Duodenal mucosa (tissue), 2 donors: Measurements from ENCODE around the gene RABL2A.
"Not testable (repeated sequence)": the region's sequence is repeated elsewhere in the genome, so short reads cannot be mapped to it uniquely, and the experiment has no call there.

Experiments
- H3K27ac ChIP-seq: one replicate; pipeline ENCODE4 v1.7.0; 2013; ENCODE audit warnings: low read depth, low read length
- H3K27me3 ChIP-seq, 2 donors: one replicate each; pipeline ENCODE4 v1.7.0; 2013; ENCODE audit warnings: low read length in 2 of 2, control low read depth in 1 of 2; ENCODE audit not compliant: insufficient read depth in 2 of 2, control insufficient read depth in 1 of 2
- H3K36me3 ChIP-seq, 2 donors: one replicate each; pipeline ENCODE4 v1.7.0; 2013; ENCODE audit warnings: low read length in 2 of 2, control low read depth in 1 of 2; ENCODE audit not compliant: insufficient read depth in 2 of 2, control insufficient read depth in 1 of 2
- H3K4me1 ChIP-seq, 2 donors: one replicate each; pipeline ENCODE4 v1.7.0; 2013; ENCODE audit warnings: low read length in 2 of 2, control low read depth in 1 of 2; ENCODE audit not compliant: insufficient read depth in 2 of 2, control insufficient read depth in 1 of 2
- H3K4me3 ChIP-seq, 2 donors: one replicate each; pipeline ENCODE4 v1.7.0; 2013; ENCODE audit warnings: low read length in 2 of 2, low read depth in 1 of 2
- H3K9ac ChIP-seq, 2 donors: one replicate each; pipeline ENCODE4 v1.7.0; 2013; ENCODE audit warnings: low read length in 2 of 2, low read depth in 1 of 2
- H3K9me3 ChIP-seq, 2 donors: one replicate each; pipeline ENCODE4 v1.7.0; 2013; ENCODE audit warnings: low read length in 2 of 2, control low read depth in 1 of 2; ENCODE audit not compliant: control insufficient read depth in 1 of 2

The RABL2A gene

DNA sequence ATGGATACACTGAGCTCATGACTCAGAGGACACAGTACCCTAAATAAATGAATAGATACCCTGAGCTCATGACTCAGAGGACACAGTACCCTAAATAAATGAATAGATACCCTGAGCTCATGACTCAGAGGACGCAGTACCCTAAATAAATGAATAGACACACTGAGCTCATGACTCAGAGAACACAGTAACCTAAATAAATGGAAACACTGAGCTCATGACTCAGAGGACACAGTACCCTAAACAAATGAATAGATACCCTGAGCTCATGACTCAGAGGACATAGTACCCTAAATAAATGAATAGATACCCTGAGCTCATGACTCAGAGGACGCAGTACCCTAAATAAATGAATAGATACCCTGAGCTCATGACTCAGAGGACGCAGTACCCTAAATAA is 25.5 kb downstream of the RABL2A start:
- H3K36me3 ChIP-seq, H3K27me3 ChIP-seq, H3K27ac ChIP-seq, H3K4me1 ChIP-seq, H3K4me3 ChIP-seq, H3K9ac ChIP-seq, H3K9me3 ChIP-seq: not testable (repeated sequence)

DNA sequence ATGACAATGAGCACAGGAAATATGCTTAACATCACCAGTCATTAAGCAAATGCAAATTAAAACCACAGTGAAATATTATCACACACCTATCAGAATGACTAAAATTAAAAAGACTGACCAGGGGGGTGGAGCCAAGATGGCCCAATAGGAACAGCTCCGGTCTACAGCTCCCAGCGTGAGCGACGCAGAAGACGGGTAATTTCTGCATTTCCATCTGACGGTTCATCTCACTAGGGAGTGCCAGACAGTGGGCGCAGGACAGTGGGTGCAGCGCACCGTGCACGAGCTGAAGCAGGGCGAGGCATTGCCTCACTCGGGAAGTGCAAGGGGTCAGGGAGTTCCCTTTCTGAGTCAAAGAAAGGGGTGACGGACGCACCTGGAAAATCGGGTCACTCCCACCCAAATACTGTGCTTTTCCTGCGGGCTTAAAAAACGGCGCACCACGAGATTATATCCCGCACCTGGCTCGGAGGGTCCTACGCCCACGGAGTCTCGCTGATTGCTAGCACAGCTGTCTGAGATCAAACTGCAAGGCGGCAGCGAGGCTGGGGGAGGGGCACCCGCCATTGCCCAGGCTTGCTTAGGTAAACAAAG is 29.1 kb downstream of the RABL2A start:
- not testable (repeated sequence) for H3K9me3 ChIP-seq, H3K27ac ChIP-seq, H3K4me1 ChIP-seq, H3K36me3 ChIP-seq, H3K4me3 ChIP-seq, H3K27me3 ChIP-seq, H3K9ac ChIP-seq

DNA sequence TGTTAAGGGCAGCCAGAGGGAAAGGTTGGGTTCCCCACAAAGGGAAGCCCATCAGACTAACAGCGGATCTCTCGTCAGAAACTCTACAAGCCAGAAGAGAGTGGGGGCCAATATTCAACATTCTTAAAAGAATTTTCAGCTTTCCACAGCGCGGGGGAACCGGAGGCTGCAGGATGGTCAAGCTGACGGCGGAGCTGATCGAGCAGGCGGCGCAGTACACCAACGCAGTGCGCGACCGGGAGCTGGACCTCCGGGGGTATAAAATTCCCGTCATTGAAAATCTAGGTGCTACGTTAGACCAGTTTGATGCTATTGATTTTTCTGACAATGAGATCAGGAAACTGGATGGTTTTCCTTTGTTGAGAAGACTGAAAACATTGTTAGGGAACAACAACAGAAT is 30.7 kb downstream of the RABL2A start:
- not testable (repeated sequence) for H3K9ac ChIP-seq, H3K27ac ChIP-seq, H3K36me3 ChIP-seq, H3K27me3 ChIP-seq, H3K9me3 ChIP-seq, H3K4me3 ChIP-seq, H3K4me1 ChIP-seq

DNA sequence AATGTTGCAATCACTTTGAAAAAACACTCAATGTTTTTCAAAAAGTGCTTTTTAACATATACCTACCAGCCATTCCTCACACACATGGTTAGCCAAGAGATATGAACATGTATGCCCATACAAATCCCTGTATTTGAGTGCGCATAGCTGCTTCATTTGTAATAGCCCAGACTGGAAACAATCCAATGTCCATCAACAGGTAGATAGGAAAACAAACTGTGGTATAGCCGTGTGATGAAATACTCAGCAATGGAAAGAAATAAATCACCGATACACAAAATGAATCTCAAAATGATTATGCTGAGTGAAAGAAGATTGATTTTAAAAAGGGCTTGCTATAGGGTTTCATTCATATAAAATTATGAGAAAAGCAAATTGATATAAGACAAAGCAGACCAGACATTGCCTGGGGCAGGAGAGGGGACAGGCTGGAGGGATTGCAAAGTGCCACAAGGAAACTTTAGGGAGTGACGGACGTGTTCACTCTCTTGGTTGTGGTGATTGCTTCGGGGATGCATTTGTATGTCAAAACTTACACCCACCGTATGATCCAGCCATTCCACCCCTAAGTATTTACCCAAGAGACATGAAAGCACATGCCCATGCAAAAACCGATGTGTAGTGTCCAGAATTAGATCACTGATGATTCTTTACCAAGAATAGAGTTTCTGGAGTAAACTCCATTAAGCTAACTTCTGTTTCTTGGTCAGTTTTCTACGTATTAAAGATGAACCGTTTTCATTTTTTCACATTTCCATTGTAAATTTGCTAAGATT is 36.4 kb downstream of the RABL2A start:
- not testable (repeated sequence) for H3K9me3 ChIP-seq, H3K4me1 ChIP-seq, H3K4me3 ChIP-seq, H3K27ac ChIP-seq, H3K9ac ChIP-seq, H3K36me3 ChIP-seq, H3K27me3 ChIP-seq

DNA sequence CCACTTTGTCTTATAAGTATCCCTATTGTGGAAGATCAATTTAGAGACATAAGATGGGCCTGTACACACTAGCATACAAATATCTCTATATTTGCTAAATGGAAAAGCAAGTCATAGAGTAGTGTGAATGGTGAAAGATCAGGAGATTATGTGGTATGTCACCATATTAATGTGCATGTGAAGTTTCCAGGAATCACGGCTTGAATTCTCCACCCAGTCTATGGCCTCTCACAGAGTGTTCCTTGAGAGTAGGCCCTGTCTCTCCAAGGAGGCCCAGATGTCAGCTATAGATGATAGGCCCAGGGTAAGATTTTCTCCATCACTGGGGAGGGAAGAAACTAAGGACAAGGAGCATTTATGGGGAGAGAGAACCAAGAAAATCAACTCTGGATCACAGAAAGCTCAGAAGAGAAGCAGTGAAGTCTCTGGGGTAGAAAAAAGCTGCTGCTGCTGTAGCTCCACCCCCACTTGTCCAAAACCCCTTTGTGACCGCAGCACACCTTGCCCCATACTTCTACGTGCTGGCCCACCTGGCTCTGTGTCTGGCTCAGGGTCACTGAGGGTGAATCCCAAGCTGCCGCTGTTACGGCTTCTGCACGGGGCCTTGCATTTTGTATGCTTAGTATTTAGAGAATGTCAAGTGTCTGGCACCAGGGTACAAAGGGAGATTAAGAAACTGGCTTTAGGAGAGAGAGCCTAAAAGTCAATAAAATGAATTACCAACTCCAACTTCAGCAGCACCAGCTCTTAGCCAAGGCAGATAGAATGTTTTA is 37.9 kb downstream of the RABL2A start:
- not testable (repeated sequence) for H3K27me3 ChIP-seq, H3K9me3 ChIP-seq, H3K36me3 ChIP-seq, H3K4me3 ChIP-seq, H3K4me1 ChIP-seq, H3K27ac ChIP-seq, H3K9ac ChIP-seq

DNA sequence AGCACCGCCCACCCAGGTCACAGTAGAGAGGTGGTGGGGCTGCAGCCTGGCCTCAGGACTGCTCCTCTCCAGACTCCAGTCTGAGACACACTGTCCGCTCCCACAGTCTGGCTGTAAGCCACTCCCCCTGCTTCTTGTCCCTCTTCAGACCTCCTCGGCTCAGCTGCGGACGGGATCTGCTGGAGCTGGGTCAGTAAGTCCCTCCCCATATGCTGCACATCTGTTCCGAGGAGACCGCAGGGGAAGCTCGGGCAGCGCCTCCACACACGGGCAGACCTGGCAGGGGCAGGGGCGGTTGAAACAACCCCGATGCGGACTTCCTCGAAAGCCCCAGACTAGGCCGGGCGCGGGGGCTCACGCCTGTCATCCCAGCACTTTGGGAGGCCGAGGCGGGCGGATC is 41.9 kb downstream of the RABL2A start:
- not testable (repeated sequence) for H3K9me3 ChIP-seq, H3K4me1 ChIP-seq, H3K27me3 ChIP-seq, H3K4me3 ChIP-seq, H3K9ac ChIP-seq, H3K27ac ChIP-seq, H3K36me3 ChIP-seq

DNA sequence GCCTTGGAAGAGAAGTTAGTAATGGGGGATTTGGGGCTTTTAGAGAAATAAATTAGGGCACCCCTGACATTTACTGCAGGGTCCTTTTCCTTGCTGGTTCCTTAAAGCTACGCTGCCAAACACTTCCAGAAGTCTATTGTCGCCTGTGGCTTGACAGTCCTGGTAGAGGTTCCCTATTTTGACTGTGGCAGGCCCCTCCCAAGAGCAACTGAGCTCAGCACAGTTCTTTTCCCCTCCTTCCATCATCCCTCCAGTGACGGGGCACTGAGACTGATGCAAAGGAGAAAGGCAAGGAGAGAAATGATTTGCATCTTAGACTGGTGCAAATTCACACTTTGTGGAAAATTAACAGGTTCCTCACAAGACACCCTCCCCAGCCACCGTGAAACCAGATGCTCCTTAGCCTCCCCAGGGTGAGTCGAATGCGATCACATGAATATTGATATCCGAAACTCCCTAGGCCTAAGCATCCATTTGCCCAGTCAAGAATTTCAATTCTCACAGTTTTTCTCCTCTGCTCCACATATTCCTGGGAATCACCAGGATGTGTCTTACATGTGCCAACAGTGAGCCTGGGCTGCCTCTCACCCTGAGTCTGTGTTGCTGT is 45.4 kb downstream of the RABL2A start:
- Histone ChIP-seq H3K36me3 (no peaks in the 10 kb centered on the region), H3K4me3 (no peak overlapping the region), H3K9me3 (no peaks in the 10 kb centered on the region), H3K9ac (no peak overlapping the region), H3K27ac (no peak overlapping the region), H3K4me1 (no peaks in the 10 kb centered on the region), H3K27me3 (no peaks in the 10 kb centered on the region)

DNA sequence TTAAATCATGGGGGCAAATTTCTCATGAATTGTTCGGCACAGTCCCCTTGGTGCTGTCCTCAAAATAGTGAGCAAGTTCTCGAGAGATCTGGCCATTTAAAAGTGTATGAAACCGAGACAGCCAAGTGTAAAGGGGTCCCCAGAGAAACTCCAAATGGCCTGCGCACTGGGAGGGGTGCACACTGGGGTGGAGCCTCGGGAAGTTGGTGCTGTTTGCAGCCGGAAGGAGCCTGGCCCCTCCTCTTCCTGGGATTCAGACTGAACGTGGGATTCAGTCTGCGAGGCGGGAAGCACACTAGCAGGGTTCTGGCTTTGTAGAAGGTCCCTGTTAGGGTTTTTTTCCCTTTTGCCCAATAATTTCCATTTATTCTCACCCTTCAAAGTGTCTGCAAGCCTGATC is 48.8 kb downstream of the RABL2A start:
- Histone ChIP-seq H3K36me3 (no peaks in the 10 kb centered on the region), H3K27me3 (no peaks in the 10 kb centered on the region), H3K27ac (no peak overlapping the region), H3K9ac (no peak overlapping the region), H3K9me3 (no peaks in the 10 kb centered on the region), H3K4me1 (no peaks in the 10 kb centered on the region), H3K4me3 (no peak overlapping the region)

DNA sequence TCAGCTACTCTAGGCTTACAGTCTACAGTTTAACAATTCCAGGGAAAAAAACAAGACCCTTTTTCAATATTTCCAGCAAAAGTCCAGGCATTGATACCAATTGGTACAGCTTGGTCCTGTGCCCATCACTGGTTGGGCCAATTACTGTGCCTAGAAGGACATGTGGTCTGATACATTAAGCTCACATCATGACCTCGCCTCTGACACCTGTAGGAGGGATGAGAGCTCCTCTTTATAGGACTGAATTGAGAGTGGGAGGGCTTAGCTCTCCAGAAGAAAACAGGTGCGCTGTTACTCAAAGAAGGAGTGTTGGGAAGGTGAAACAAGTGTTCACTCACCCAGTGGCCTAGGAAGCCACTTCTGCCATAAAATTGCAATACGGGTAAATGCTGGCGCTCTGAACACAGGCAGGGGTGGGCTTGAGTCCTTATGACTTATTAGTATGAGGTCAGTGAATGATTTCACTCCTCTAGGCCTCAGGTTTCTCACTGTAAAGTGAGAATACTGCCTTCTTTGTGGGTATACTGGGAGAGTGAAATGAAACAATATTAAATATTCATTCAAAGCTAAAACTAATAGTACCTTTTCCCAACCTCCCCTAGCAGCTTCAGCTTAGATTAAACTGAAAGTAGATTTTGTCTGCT is 49.7 kb downstream of the RABL2A start:
- no peak overlapping the region for H3K27ac ChIP-seq
- no peaks in the 10 kb centered on the region for H3K4me1 ChIP-seq
- H3K36me3 ChIP-seq: no peaks in the 10 kb centered on the region
- H3K9ac ChIP-seq: no peak overlapping the region
- no peaks in the 10 kb centered on the region for H3K27me3 ChIP-seq
- no peaks in the 10 kb centered on the region for H3K9me3 ChIP-seq
- no peak overlapping the region for H3K4me3 ChIP-seq

DNA sequence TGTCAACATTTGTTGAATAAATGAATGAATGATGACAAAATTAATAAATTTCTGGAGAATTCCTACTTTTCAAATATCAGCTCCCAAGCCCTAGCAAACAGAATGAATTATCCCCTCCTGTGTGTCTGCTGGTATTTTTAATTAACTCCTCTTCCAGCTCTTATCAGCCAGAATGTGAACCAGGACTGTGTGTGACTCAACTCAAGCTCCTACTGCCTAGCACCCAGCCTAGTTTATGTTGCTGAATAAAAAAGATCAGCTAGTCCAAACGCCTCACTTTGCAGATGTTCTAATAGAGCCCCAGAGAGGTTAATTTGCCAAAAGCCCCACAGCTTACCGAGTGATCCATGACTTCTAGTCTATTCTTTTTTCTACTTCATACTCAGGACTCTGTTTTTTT is 50.3 kb downstream of the RABL2A start:
- H3K9ac ChIP-seq: no peak overlapping the region
- H3K9me3 ChIP-seq: no peaks in the 10 kb centered on the region
- no peak overlapping the region for H3K27ac ChIP-seq
- no peaks in the 10 kb centered on the region for H3K36me3 ChIP-seq
- no peaks in the 10 kb centered on the region for H3K4me1 ChIP-seq
- no peaks in the 10 kb centered on the region for H3K27me3 ChIP-seq
- no peak overlapping the region for H3K4me3 ChIP-seq
